Lower leg skin (tissue), 3 donors: ENCODE data around the gene TRIM67.

Experiments
- POLR2A ChIP-seq, 2 donors: fragments of 450-650 bp; IDR thresholded peaks; one replicate each; pipeline ENCODE4 v1.6.1; 2016 to 2017; ENCODE audit warnings: antibody characterized with exemption in 2 of 2, mild to moderate bottlenecking in 1 of 2, moderate library complexity in 1 of 2
- TF ChIP-seq, protein P1 (sequence below), 3 donors: fragments of 450-650 bp; IDR thresholded peaks; one replicate each; pipeline ENCODE4 v1.5.1; 2016; ENCODE audit warnings: antibody characterized with exemption in 3 of 3, mild to moderate bottlenecking in 3 of 3, moderate library complexity in 2 of 3

DNA sequence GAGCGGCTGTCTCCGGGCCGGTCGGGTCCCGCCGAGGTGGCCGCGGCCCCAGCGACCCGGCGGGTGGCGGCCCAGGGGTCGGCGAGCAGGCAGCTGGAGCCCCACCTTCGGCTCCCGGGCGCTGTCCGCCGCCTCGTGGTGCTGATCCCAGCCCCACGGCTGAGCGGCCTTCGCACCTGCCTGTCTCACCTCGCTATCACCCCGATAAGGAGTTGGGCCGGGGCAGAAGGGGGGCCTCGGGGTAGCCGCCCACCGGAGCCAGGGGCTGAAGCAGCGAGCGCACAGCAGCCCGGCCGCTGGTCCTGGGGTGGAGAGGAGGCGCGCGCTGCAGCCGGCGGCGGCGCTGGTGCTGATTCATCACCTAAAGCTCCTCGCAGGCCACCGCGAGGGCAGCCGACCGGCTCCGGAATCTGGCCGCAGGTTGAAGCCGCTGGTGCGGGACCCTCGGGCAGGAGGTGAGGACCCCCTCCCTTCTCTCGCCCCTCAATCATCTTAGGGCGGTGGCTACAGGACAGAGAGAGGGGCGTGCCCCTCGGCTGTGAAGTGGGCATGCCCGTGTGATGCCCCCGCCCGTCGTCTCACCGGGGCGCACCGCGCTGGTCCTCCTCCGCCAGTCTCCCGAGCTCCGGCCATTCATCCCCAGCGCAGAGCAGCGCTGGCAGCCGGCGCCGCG is 575 bp downstream of the TRIM67 start:
- no peak for TF ChIP-seq POLR2A (IDR thresholded peaks at IDR 0.05)
- TF ChIP-seq, protein P1, sequence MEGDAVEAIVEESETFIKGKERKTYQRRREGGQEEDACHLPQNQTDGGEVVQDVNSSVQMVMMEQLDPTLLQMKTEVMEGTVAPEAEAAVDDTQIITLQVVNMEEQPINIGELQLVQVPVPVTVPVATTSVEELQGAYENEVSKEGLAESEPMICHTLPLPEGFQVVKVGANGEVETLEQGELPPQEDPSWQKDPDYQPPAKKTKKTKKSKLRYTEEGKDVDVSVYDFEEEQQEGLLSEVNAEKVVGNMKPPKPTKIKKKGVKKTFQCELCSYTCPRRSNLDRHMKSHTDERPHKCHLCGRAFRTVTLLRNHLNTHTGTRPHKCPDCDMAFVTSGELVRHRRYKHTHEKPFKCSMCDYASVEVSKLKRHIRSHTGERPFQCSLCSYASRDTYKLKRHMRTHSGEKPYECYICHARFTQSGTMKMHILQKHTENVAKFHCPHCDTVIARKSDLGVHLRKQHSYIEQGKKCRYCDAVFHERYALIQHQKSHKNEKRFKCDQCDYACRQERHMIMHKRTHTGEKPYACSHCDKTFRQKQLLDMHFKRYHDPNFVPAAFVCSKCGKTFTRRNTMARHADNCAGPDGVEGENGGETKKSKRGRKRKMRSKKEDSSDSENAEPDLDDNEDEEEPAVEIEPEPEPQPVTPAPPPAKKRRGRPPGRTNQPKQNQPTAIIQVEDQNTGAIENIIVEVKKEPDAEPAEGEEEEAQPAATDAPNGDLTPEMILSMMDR (IDR thresholded peaks at IDR 0.05) = no peak
